GM19395 (cell line): ENCODE results near the gene LIPC.
"Not testable (repeated sequence)": the region's sequence is repeated elsewhere in the genome, so short reads cannot be mapped to it uniquely, and the experiment has no call there.

ENCODE experiments used
- ATAC-seq: cut with Tn5 transposase; IDR thresholded peaks from one replicate; pipeline ENCODE4 v1.9.1; 2021; ENCODE audit warnings: mild to moderate bottlenecking, moderate library complexity; ENCODE audit not compliant: unreplicated experiment

The LIPC gene

DNA sequence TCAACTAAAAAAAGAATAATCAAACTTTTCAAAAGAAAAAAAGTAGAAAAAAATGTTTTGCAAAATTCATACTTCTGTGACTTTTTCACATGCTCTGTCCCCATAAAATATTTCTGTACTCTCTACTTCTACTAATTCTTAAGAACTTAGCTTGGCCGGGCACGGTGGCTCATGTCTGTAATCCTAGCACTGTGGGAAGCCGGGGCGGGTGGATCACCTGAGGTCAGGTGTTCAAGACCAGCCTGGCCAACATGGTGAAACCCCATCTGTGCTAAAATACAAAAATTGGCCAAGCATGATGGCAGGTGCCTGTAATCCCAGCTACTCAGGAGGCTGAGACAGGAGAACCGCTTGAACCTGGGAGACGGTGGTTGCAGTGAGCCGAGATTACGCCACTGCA is 172.1 kb downstream of the LIPC start:
- ATAC-seq: not testable (repeated sequence)

- ATAC-seq: no peak
These were observed 172.7 kb downstream of the LIPC start for GRCh38 chr15:58604455-58604923.

DNA sequence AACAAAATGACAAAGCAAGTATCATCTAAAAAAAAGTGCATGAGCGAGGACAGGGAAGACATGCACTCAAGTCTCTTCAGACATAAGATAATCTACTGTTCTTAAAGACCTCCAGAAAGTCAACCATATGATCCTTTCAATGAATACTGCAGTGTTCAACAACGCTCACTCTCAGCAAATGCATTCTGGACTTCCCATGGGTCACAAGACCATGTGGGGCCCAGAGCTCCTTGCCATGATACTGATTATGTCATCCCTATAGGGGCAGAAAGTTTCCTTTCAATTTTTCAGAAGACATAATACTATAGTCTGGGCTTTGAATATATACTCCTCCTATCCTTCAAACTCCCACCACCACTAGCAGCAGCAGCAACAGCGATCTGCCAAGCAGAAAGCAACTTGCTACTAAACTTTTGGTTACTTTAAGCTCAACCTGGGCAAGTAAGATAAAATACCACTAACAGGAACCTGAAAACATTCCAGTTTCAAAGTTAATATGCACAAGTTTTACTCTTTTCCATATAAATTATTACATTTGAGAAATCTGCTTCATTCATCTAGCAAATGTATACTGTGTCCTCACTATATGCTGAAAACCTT is 174.2 kb downstream of the LIPC start:
- no peak for ATAC-seq

DNA sequence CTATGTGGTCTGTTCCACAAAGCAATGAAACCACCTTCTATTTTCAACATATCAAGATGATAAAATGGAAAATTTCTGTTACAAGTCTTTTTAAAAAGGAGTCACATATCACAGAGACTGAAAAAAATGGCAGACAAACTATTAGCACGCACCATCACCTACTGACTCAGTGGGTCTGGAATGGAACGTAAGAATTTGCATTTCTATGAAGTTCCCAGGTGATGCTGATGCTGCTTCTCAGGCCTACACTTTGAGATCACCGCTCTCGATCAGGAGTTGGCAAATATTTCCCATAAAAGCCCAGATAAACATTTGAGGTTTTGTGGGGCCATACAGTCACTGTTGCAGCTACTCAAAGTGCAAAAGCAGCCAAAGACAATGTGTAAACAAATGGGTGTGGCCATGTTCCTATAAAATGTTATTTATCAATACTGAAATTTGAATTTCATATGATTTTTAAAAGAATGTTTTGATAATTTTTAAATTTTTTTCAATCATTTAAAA is 174.8 kb downstream of the LIPC start:
- no peak for ATAC-seq

- no peak for ATAC-seq
These were observed 176.4 kb downstream of the LIPC start for GRCh38 chr15:58608129-58608590.

DNA sequence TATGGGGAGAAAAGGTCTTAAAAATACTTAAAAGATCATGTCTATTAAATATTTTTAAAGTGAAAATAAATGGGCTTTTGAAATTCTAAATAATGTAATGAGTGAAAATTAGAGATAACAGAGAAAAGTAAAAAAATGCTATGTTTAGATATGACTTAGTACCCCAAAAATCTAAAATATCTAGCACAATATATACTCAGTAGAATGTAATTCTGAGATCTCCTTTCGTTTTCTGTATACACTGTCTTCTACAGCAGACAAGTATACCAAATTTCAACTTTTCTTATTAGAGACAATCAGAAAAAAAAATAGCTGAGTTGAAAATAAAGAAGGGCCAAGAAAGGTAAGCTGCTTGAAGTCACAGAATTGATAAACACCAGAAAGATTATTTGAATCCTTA is 176.9 kb downstream of the LIPC start:
- no peak for ATAC-seq

DNA sequence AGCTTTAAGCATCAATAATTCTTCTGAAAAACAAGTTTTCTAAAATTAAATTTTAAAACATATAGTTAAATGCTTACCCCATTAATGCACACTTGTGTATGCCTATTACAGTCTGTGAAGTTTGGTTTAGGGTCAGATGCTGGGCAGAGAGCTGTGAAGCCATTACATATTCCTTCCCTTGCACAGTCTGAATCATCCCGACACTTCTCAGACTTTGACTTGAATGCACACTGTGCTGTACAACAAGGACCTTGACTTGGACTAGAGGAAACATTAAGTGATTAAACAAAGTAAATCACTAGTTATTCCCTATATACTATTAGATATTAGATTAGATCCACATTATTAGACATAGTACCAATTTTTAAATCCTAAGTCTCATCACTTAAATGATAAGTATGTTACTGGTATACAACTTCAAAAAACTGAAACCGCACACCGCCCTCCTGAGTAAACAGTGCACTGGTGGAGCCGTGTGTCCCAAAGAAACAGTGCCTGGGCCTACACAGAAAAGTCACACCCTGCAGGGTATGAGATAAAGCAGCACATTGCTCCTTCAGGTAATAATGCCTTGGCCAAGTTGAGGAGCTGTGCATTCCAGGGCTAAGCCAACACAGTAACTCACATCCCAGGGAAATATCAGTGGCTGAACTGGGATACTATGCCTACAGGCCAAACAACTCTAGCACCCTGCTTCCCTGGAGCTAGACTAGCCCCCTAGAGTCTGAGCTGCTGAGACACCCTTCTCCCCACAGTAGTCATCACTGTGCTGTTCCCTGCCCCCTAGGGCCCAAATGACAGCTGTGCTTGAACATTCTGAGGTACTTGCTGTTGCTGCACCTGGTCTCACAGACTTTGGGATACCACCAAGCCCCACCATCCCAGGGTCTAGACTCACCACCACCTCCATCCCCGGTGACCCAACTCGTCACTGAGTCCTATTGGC is 180.2 kb downstream of the LIPC start:
- ATAC-seq: no peak

DNA sequence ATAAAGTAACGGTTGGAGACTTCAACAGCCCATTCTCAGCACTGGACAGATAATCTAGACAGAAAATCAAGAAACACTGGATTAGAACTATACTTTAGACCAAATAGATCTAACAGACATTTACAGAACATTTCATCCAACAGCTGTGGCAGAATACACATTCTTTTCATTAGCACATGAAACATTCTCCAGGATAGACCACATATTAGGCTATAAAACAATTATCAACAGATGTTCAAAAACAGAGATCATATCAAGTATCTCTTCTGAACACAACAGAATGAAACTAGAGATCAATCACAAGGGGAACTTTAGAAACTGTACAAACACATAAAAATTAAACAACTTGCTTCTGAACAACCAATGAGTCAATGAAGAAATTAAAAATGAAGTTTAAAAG is 184.4 kb downstream of the LIPC start:
- no peak for ATAC-seq
